LoVo (cell line): ENCODE measurements around the gene IL17RA.

Experiments
- DNase-seq: peaks from one replicate; pipeline ENCODE4 v3.0.0-alpha.2; 2016; ENCODE audit warnings: low spot score

IL17RA gene

GRCh38 chr22:17106161-17106784 is 21.5 kb downstream of the IL17RA start:
- no peak for DNase-seq

- DNase-seq = no peak
Measured at GRCh38 chr22:17106785-17107546, 22.2 kb downstream of the IL17RA start.

- no peak for DNase-seq
Measured at GRCh38 chr22:17107547-17107810, 22.7 kb downstream of the IL17RA start.

- DNase-seq = no peak
Measured at GRCh38 chr22:17108256-17109112, 23.7 kb downstream of the IL17RA start.

GRCh38 chr22:17109113-17109865 is 24.5 kb downstream of the IL17RA start:
- no peak for DNase-seq

- DNase-seq = no peak
Measured at GRCh38 chr22:17109976-17110375, 25.2 kb downstream of the IL17RA start.

GRCh38 chr22:17110791-17111550 is 26.2 kb downstream of the IL17RA start:
- no peak for DNase-seq

GRCh38 chr22:17112491-17113042 is 27.8 kb downstream of the IL17RA start:
- no peak for DNase-seq

- DNase-seq = no peak
Measured at GRCh38 chr22:17113600-17113999, 28.8 kb downstream of the IL17RA start.

- DNase-seq = no peak
Measured at GRCh38 chr22:17114173-17114897, 29.5 kb downstream of the IL17RA start.

GRCh38 chr22:17114898-17115235 is 30.1 kb downstream of the IL17RA start:
- DNase-seq = no peak

- DNase-seq = no peak
Measured at GRCh38 chr22:17115236-17115635, 30.4 kb downstream of the IL17RA start.

GRCh38 chr22:17115945-17116565 is 31.3 kb downstream of the IL17RA start:
- no peak for DNase-seq

GRCh38 chr22:17116572-17117330 is 32.0 kb downstream of the IL17RA start:
- no peak for DNase-seq

- DNase-seq = no peak
Measured at GRCh38 chr22:17117400-17117799, 32.6 kb downstream of the IL17RA start.

GRCh38 chr22:17117890-17118289 is 33.1 kb downstream of the IL17RA start:
- no peak for DNase-seq

- no peak for DNase-seq
Measured at GRCh38 chr22:17118342-17118741, 33.5 kb downstream of the IL17RA start.

- no peak for DNase-seq
Measured at GRCh38 chr22:17119481-17120202, 34.8 kb downstream of the IL17RA start.

GRCh38 chr22:17120281-17120680 is 35.5 kb downstream of the IL17RA start:
- DNase-seq = peak; percentile 29
